ENCODE results near the gene FOS.

DNA sequence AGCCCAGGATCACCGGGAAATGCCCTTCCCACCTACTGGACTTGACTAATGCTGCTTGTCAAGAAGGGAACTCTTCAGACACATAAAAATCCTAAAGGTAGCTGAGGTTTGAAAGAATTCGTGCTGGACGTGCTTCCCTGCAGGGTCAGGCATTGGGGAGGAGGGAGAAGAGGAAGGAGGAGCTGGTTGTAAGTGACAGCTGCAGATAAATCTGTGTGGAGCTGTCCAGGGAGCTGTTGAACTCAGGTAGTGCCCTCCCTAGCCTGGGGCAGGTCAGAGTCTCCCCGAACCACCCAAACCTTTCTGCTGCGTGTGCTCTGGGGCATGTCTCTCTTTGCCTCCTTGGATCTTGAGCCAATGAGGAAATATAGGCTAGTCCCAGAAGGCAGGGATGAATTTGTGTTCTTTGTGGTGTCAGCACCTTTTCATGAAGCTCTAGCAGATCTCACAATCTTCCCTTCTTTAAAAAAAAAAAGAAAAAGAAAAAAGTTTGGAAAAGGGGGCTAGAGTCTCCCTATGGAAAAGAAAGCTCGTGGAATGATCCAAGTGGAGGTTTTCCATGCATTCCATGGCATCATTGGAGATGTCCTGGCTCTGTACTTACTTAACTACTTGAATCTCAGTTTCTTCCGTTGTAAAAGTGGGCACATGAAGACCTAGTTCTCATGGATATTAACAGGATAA is 23.6 kb upstream of the FOS start:
- TF ChIP-seq, protein P1, sequence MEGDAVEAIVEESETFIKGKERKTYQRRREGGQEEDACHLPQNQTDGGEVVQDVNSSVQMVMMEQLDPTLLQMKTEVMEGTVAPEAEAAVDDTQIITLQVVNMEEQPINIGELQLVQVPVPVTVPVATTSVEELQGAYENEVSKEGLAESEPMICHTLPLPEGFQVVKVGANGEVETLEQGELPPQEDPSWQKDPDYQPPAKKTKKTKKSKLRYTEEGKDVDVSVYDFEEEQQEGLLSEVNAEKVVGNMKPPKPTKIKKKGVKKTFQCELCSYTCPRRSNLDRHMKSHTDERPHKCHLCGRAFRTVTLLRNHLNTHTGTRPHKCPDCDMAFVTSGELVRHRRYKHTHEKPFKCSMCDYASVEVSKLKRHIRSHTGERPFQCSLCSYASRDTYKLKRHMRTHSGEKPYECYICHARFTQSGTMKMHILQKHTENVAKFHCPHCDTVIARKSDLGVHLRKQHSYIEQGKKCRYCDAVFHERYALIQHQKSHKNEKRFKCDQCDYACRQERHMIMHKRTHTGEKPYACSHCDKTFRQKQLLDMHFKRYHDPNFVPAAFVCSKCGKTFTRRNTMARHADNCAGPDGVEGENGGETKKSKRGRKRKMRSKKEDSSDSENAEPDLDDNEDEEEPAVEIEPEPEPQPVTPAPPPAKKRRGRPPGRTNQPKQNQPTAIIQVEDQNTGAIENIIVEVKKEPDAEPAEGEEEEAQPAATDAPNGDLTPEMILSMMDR (conservative IDR thresholded peaks at IDR 0.05 in 1 of 2, IDR thresholded peaks at IDR 0.05 in 1 of 2; ENCODE audit: extremely low read depth in 1 of 2, insufficient read depth in 1 of 2, low read depth in 1 of 2, low read length in 2 of 2), result no peak
- no peak for TF ChIP-seq EZH2 (IDR thresholded peaks at IDR 0.05; ENCODE audit: borderline replicate concordance, low read length)

All from mammary epithelial cell (primary cell).